Measurements from ENCODE around the gene VASP.

DNA sequence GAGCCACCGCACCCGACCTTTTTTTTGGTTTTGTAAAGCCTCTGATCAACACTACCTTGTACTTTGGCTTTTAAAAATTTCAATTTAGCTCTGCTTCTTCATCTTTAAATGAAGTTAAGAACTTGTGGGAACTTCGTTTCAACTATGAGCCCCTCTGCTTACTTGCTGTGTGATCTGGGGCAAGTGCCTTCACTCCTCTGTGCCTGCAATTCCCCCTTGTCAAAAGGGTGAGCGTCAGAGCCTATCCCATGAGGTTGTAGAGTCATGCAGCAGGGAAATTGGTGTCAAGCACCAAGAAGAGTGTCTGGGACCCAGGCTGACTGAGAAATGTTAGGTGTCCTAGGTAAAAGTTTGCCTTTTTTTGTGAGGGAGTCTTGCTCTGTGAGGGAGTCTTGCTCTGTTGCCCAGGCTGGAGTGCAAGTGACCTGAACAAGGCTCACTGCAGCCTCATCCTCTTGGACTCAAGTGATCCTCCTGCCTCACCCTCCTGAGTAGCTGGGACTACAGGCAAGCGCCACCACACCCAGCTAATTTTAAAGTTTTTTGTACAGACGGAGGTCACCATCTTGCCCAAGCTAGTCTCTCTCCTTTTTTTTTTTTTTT is 5.7 kb downstream of the VASP start:
- TF ChIP-seq YY1 (IDR thresholded peaks at IDR 0.05; ENCODE audit: insufficient read depth, insufficient read length) (no peak), SUZ12 (IDR thresholded peaks at IDR 0.05; ENCODE audit: extremely low read depth, insufficient read depth, insufficient read length) (no peak), ZNF274 (IDR thresholded peaks at IDR 0.05; ENCODE audit: low read depth, low read length) (no peak)

Measured in NT2/D1 (cell line).